Neural progenitor cell (in vitro differentiated cells): ENCODE results near the gene ANK3.

Experiments used
- CTCF ChIP-seq: fragments of 200-600 bp; sonication (generic); IDR thresholded peaks from 2 replicates; pipeline ENCODE4 v1.5.1; 2017; ENCODE audit warnings: antibody characterized with exemption, mild to moderate bottlenecking
- EZH2 ChIP-seq: fragments of 200-600 bp; sonication (generic); IDR thresholded peaks from 2 replicates; pipeline ENCODE4 v1.6.1; 2017; ENCODE audit warnings: antibody characterized with exemption, mild to moderate bottlenecking, moderate library complexity

DNA sequence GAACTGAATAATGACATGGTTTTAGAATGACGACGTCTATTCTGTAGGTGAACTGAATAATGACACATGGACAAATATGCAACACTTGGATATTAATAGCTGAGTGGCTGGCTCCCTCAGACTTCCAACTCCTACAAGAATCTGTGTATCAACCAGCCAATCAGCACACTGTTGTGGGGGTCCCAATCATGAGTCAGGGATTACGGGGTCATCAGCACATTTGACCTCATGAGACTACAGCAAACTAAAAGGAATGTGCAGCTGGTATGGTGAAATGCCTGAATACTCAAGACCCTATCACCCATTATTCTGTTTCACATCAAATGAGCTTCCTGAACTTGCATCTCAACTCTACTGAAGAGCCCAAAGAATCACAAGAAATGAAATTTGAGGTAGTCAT is 192.5 kb downstream of the ANK3 start:
- no peak for TF ChIP-seq CTCF
- no peak for TF ChIP-seq EZH2
